Adrenal gland (tissue), 5 donors: ENCODE data around the gene ANKRD37.

Experiments used
- CTCF ChIP-seq, 6 experiments: fragments of 450-650 bp in 4 of 6; fragments of 200-600 bp in 2 of 6; sonication (generic) in 1 of 6; IDR thresholded peaks; 1 replicate in 5 of 6; 2 replicates in 1 of 6; pipeline versions ENCODE4 v1.5.1 to v1.8.0; 2016 to 2021; ENCODE audit warnings: antibody characterized with exemption in 6 of 6, mild to moderate bottlenecking in 2 of 6, moderate library complexity in 1 of 6
- POLR2A ChIP-seq, 2 donors: fragments of 450-650 bp; IDR thresholded peaks; one replicate each; pipeline ENCODE4 v1.6.1; 2017; ENCODE audit warnings: antibody characterized with exemption in 2 of 2, mild to moderate bottlenecking in 2 of 2, moderate library complexity in 1 of 2
- donor health status: DM: no; HTN: no; CAD: no.

DNA sequence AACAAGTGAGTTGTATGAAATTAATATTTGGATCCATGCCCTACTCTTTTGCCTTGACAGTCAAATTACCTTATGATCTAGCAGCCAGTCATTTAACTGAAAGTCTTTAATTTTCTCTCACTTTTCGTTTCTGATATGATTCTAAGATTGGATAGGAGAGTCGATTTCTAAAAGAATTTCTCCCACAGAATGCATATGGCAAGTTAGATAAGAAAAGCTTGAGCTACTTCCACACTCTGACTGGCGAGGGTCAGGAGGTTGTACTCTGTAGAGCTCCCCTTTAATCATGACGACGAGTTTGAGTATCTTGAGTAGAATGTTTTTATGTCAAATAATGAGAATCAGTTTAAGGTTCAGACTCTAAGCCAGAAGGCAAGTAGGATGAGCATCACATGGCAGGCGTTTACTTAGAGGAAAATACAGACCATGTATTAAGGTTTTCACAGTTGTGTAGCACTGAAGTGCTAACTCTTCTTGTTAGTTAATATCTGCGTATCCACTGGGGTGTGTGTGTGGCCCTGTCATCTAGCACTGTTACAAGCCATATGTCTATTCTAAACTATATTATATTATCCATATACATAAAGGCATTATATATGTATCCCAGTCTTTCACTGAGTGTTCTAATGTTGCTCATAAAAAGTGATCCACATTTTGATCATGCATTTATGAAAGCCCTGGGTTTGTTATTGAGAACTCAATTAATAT is 38.8 kb upstream of the ANKRD37 start:
- TF ChIP-seq CTCF (IDR thresholded peaks at IDR 0.05) (no peak), POLR2A (IDR thresholded peaks at IDR 0.05) (no peak)
